SK-N-SH (cell line): ENCODE data around the gene E2F4. TPM values are rescaled to one million over a fixed set of nuclear protein-coding genes. Genes with fewer than 3 reads are reported as not detected.

Source experiments
- CTCF ChIA-PET: fragments of 300-600, 350-600 bp; formaldehyde crosslinking; extraction: SDS; loops from one replicate; lab custom pipeline; 2021; lab: Yijun Ruan, JAX
- POLR2A ChIA-PET: fragments of 350-600 bp; sonication (Branson Sonifier 250); formaldehyde crosslinking; extraction: SDS; loops from one replicate; lab custom pipeline; 2020; ENCODE audit warnings: antibody characterized with exemption, inconsistent platforms; lab: Yijun Ruan, JAX
- DNase-seq: peaks from one replicate; pipeline ENCODE4 v3.0.0; 2012
- H2AFZ ChIP-seq: fragments of 200-600 bp; sonication (generic); 2 replicates; pipeline ENCODE4 v1.8.1; 2016; ENCODE audit warnings: antibody characterized with exemption, mild to moderate bottlenecking, low read depth
- H3F3A ChIP-seq: fragments of 200-600 bp; sonication (generic); replicated peaks from 2 replicates; pipeline ENCODE3; 2016; ENCODE audit warnings: antibody characterized with exemption, mild to moderate bottlenecking; ENCODE audit not compliant: insufficient read depth
- H3K27ac ChIP-seq, 2 experiments: fragments of 200-500 bp in 1 of 2; fragments of 200-600 bp in 1 of 2; sonication (Bioruptor generic) in 1 of 2; sonication (generic), shearing (Covaris generic) in 1 of 2; 2 replicates each; pipeline versions ENCODE4 v1.5.1 to v1.6.1; 2014 to 2016; ENCODE audit warnings: low read depth in 2 of 2, inconsistent platforms in 1 of 2, low read length in 1 of 2, mild to moderate bottlenecking in 1 of 2, mixed read lengths in 1 of 2
- H3K27me3 ChIP-seq: fragments of 200-600 bp; sonication (generic), shearing (Covaris generic); 2 replicates; pipeline ENCODE4 v1.6.1; 2016; ENCODE audit warnings: mixed run types; ENCODE audit not compliant: insufficient read depth
- H3K36me3 ChIP-seq, 2 experiments: fragments of 200-500 bp in 1 of 2; fragments of 200-600 bp in 1 of 2; sonication (Bioruptor generic) in 1 of 2; sonication (generic) in 1 of 2; replicated peaks in 1 of 2; 2 replicates each; pipeline versions ENCODE3 to v1.5.1; 2014 to 2016; ENCODE audit warnings: low read length in 1 of 2, mild to moderate bottlenecking in 1 of 2; ENCODE audit not compliant: insufficient read depth in 2 of 2, control insufficient read depth in 1 of 2
- H3K4me1 ChIP-seq, 2 experiments: fragments of 200-500 bp in 1 of 2; fragments of 200-600 bp in 1 of 2; sonication (Bioruptor generic) in 1 of 2; sonication (generic), shearing (Covaris generic) in 1 of 2; 2 replicates each; pipeline versions ENCODE4 v1.5.1 to v1.6.1; 2014 to 2016; ENCODE audit warnings: low read depth in 1 of 2, low read length in 1 of 2, mixed run types in 1 of 2; ENCODE audit not compliant: insufficient read depth in 2 of 2, control insufficient read depth in 1 of 2
- H3K4me2 ChIP-seq: fragments of 200-600 bp; sonication (generic), shearing (Covaris generic); 2 replicates; pipeline ENCODE4 v1.6.1; 2017; ENCODE audit warnings: mixed run types
- H3K4me3 ChIP-seq, 2 experiments: fragments of 200-500 bp in 1 of 2; fragments of 200-600 bp in 1 of 2; sonication (Bioruptor generic) in 1 of 2; sonication (generic), shearing (Covaris generic) in 1 of 2; 2 replicates each; pipeline versions ENCODE4 v1.5.1 to v1.8.1; 2014 to 2016; ENCODE audit warnings: low read depth in 2 of 2, inconsistent platforms in 1 of 2, low read length in 1 of 2, mild to moderate bottlenecking in 1 of 2, mixed read lengths in 1 of 2, moderate library complexity in 1 of 2
- H3K79me2 ChIP-seq: fragments of 200-600 bp; sonication (generic); 2 replicates; pipeline ENCODE4 v1.8.1; 2017; ENCODE audit warnings: mild to moderate bottlenecking; ENCODE audit not compliant: insufficient read depth
- H3K9ac ChIP-seq: fragments of 200-600 bp; sonication (generic); 2 replicates; pipeline ENCODE4 v1.6.1; 2017; ENCODE audit warnings: mixed run types
- H3K9me2 ChIP-seq: fragments of 200-600 bp; sonication (generic); 2 replicates; pipeline ENCODE4 v1.6.1; 2017; ENCODE audit warnings: mixed run types
- H3K9me3 ChIP-seq: fragments of 200-600 bp; sonication (generic); 2 replicates; pipeline ENCODE4 v1.6.1; 2017; ENCODE audit warnings: mixed run types, mild to moderate bottlenecking, moderate library complexity
- H4K20me1 ChIP-seq: fragments of 200-600 bp; sonication (generic); 2 replicates; pipeline ENCODE4 v1.6.1; 2017; ENCODE audit warnings: mild to moderate bottlenecking, mixed run types; ENCODE audit not compliant: insufficient read depth
- FOXM1 ChIP-seq: IDR thresholded peaks from 2 replicates; pipeline ENCODE4 v1.4.0; 2012; ENCODE audit warnings: low read depth, mild to moderate bottlenecking
- GATA2 ChIP-seq: sonication (generic); formaldehyde crosslinking; IDR thresholded peaks from 2 replicates; pipeline ENCODE4 v1.5.0; 2020; ENCODE audit warnings: mild to moderate bottlenecking, missing genetic modification reagents
- IRF3 ChIP-seq: fragments of 150-350 bp; IDR thresholded peaks from 2 replicates; pipeline ENCODE4 v1.6.1; 2016; ENCODE audit warnings: mild to moderate bottlenecking, low read depth, low read length
- SIN3A ChIP-seq: IDR thresholded peaks from 2 replicates; pipeline ENCODE4 v1.6.1; 2012; ENCODE audit warnings: low read depth, mild to moderate bottlenecking, low read length, moderate library complexity, borderline replicate concordance
- TCF12 ChIP-seq: IDR thresholded peaks from 2 replicates; pipeline ENCODE4 v1.4.0; 2012
- TEAD4 ChIP-seq: IDR thresholded peaks from 2 replicates; pipeline ENCODE4 v1.4.0; 2012; ENCODE audit warnings: mild to moderate bottlenecking, borderline replicate concordance; ENCODE audit not compliant: insufficient read depth
- WGBS: methylation state at CpG from one replicate; pipeline ENCODE4 v1.1.6; 2017; ENCODE audit warnings: low lambda C conversion rate; 5-methylcytosine and 5-hydroxymethylcytosine counted together
- polyA plus RNA-seq, 3 experiments: library from polyadenylated mRNA; depleted of rRNA; stranded (reverse); fragments of >200 nt; gene quantifications; 2 replicates each; pipeline ENCODE4 v1.2.3, GENCODE V29; 2012
- TF ChIP-seq, protein P1 (sequence below): IDR thresholded peaks from 2 replicates; pipeline ENCODE4 v1.6.1; 2012; ENCODE audit warnings: mild to moderate bottlenecking, low read depth, low read length, moderate library complexity

The E2F4 gene
- polyA plus RNA-seq, 1 of the 3 experiments (the other 2 are of a cell fraction) = 168 TPM

DNA sequence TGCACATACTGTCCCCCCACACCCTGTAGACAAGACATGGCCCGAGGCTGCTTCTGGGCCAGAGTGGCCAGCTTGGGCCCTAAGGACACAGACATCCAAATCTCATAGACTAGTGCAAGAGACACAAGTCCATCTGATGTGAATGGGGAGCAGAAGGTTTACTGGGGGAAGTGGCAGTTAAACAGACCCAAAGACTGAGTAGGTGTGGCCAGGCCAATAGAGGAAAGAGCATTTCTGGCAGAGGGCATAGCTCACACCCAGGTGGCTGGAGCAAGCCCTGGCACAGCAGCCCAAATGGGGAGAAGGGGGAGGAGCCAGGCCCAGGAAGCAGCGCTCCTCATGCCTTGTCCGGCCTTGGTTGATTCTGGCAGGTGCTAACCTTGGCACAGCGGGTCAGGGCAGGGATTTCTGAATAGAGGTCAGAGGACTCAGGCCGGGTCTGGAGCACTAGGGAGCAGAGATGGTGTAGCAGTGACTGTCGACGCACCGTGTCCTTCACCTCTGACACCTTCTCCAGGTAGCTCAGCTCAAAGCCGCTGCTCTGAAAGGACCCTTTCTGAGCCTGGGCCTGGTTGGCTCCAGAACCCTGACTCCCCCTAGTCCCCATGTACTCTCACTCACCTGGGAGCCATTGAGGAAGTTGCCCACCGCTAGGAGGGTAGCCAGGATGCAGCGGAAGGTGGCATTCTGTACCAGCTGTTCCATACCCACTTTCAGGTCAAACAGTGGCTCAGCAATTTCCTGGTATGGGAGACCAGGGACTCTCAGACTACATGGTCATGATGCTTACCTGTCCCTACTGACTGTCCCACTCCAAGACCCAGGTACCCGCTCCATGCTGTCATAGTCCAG lies 39.1 kb downstream of the E2F4 start:
- Histone ChIP-seq H3K36me3 (peaks cover 42 to 59% of the 10 kb centered on the region in 2 experiments), H3K9me3 (no peaks in the 10 kb centered on the region), H3K4me3 (no peak overlapping the region), H3K9me2 (no peaks in the 10 kb centered on the region), H2AFZ (no peak overlapping the region), H3K27ac (no peak overlapping the region), H3K9ac (no peak overlapping the region), H3K4me1 (peaks cover 0 to 15% of the 10 kb centered on the region in 2 experiments; a peak in 2 of 4 replicates), H3K4me2 (no peak overlapping the region), H3K27me3 (no peaks in the 10 kb centered on the region), H4K20me1 (no peaks in the 10 kb centered on the region), H3F3A (peaks cover 30% of the 10 kb centered on the region), H3K79me2 (peaks cover 32% of the 10 kb centered on the region)
- ChIA-PET CTCF (interaction anchor here (0.9 to 2.1 kb wide), 3 partner anchors 15 to 250 kb away, joined by 3 to 7 read pairs (median 3); no protein-coding TSS in a partner anchor), POLR2A (no interaction called here)
- WGBS = 93% methylated on average over 3 of the region's 12 CpGs
- TF ChIP-seq TCF12 (no peak), GATA2 (CRISPR knock-in tag) (no peak), TEAD4 (no peak), FOXM1 (no peak)
- TF ChIP-seq, protein P1, sequence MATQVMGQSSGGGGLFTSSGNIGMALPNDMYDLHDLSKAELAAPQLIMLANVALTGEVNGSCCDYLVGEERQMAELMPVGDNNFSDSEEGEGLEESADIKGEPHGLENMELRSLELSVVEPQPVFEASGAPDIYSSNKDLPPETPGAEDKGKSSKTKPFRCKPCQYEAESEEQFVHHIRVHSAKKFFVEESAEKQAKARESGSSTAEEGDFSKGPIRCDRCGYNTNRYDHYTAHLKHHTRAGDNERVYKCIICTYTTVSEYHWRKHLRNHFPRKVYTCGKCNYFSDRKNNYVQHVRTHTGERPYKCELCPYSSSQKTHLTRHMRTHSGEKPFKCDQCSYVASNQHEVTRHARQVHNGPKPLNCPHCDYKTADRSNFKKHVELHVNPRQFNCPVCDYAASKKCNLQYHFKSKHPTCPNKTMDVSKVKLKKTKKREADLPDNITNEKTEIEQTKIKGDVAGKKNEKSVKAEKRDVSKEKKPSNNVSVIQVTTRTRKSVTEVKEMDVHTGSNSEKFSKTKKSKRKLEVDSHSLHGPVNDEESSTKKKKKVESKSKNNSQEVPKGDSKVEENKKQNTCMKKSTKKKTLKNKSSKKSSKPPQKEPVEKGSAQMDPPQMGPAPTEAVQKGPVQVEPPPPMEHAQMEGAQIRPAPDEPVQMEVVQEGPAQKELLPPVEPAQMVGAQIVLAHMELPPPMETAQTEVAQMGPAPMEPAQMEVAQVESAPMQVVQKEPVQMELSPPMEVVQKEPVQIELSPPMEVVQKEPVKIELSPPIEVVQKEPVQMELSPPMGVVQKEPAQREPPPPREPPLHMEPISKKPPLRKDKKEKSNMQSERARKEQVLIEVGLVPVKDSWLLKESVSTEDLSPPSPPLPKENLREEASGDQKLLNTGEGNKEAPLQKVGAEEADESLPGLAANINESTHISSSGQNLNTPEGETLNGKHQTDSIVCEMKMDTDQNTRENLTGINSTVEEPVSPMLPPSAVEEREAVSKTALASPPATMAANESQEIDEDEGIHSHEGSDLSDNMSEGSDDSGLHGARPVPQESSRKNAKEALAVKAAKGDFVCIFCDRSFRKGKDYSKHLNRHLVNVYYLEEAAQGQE = no peak
- no peak for DNase-seq

DNA sequence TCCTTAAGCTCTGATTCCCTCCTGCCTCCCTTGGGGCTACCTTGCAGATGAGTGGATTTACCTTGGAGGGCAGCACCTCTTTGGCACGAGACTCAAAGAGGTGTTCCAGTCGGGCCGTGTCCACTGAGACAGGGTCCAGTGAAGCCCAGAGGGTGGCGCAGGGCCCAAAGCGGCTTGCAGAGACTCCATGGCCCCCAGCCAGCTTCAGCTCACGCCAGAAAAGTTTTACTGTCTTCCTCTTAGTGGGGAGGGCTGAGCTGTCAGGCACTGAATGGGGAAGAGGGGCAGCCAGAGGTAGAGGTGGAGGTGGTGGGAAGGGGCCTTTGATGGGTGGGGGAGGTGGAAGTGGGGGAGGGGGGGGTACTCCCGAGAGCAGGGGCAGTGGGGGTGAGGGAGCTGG lies 41.6 kb downstream of the E2F4 start:
- Histone ChIP-seq H3F3A (peaks cover 46% of the 10 kb centered on the region), H2AFZ (no peak overlapping the region), H3K4me2 (no peak overlapping the region), H3K4me1 (no peaks in the 10 kb centered on the region), H3K27me3 (no peaks in the 10 kb centered on the region), H4K20me1 (no peaks in the 10 kb centered on the region), H3K9ac (no peak overlapping the region), H3K27ac (no peak overlapping the region), H3K4me3 (no peak overlapping the region)
- CTCF ChIA-PET = interaction anchor here (2.1 to 2.5 kb wide), 2 partner anchors 13 to 36 kb away, joined by 7 read pairs; no protein-coding TSS in a partner anchor
- POLR2A ChIA-PET = interaction anchor here (1.6 kb wide), 1 partner anchor 47 kb away, joined by 4 read pairs; no protein-coding TSS in a partner anchor
- no peak for DNase-seq
- TF ChIP-seq SIN3A (no peak), IRF3 (no peak)
- TF ChIP-seq, all 33 proteins: peak for 0
- H3K9me3 ChIP-seq = no peaks in the 10 kb centered on the region
- 74% methylated on average over 3 of the region's 7 CpGs for WGBS
- peaks cover 49 to 72% of the 10 kb centered on the region in 2 experiments for H3K36me3 ChIP-seq
- peaks cover 11% of the 10 kb centered on the region for H3K79me2 ChIP-seq
- H3K9me2 ChIP-seq = no peaks in the 10 kb centered on the region
